Stimulated activated CD8-positive, alpha-beta memory T cell treated with anti-CD3 and anti-CD28 coated beads, Interleukin-12 subunit alpha, Interleukin-12 subunit beta, amount 100 ng/mL, for 4 hours (primary cell): ENCODE results near the gene CHN2.

Source experiments
- DNase-seq: peaks from one replicate; pipeline ENCODE4 v3.0.0-alpha.2; 2020; ENCODE audit warnings: low read depth

Gene CHN2

DNA sequence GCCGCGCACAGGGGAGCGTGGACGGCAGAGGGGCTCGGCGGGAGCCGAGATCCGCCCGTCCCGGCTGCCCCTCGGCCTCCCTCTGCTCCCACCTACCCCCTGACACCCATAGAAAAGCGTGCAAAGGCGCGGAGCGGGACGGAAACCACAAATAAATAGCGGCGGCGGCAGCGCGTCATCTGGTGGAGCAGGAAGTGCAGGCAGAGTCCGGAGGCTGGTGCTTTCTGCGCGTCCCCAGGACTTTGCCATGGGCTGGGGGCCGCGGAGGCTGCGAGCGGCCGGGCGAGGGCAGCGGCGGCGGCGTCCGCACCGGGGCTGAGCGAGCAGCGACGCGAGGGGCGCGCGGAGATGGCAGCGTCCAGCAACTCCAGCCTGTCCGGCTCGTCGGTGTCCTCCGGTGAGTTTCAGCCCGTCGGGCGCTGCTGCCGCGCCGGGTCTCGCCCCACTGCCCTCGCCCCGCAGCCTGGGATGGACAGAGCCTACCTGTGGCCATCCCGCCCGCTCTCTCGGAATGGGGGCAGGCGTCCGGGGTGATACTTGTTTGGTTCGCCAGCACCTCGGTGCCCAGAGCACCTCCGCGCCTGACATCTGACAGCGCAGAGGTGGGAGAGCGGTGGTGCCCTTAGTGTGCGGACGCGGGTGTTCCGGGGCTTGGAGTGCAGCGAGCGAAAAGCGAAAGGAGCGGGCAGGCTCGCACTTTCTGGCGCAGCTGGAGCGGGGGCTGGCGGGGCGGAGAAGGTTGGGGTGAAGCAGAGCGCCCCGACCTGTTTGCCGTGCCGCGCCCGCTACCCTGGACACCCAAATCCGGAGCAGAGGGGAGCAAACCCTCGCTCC is at the start of gene CHN2:
CHN2 (plus strand) TSS at position 182 of the 834 bp plus-strand sequence.
- DNase-seq, result peak; percentile 49

DNA sequence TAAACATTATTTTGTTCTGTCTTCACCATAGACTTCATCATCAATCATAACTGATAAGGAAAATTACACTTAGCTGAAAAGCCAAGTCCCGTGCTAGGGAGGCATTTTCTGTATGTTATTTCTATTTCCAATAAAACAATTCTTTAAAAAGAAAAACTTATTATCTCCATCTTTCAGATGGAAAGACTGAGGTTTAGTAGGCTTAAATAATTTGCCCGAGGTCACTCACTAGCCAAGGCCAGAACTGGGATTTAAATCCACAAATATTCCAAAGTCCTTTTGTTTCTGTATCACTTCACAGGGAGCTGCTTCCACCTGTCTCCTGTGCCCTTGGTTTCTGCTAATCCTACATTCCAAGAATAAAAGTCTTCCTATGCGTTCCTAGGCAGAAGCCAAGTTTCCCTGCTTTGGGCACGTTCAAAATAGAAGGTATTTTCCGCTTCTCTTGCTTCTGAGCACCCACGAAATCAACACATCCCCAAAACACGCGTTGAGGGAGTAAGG is 49.0 kb upstream of the CHN2 start:
- DNase-seq, result no peak

DNA sequence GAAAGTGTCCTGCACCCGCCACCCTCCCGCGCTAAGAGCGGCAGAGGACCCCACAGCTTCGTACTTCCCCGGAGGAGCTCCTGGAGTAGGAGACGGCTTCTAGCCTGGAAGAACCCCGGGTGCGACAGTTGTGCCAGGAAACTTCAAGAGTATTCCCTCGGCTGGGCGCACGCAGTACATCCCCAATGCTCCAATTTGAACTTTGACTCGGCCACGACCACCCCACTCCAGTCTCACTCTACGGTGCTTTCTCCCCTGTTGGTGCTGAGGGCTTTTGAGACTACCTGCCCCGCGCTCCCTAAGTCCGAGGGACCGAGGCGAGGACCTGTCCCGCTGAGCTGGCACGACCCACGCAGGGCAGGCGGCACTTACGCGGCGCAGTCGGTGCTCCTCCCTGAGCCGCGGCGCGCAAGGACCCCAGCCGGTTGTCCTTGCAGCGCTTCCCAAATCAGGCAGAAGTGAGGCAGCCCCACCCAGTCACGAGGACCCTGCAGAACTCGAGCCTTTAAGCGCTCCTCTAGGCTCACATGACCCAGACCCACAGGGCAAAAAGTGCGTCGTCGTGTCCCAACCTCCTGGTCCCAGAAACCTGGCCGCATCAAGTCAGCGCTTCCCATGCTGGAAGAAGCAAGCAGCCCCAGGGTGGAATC is 48.4 kb upstream of the CHN2 start, which contains the start of gene CPVL:
CPVL (minus strand) TSS at position 481 of the 650 bp plus-strand sequence. CDS start 25,476 bp downstream, outside the sequence.
- no peak for DNase-seq

DNA sequence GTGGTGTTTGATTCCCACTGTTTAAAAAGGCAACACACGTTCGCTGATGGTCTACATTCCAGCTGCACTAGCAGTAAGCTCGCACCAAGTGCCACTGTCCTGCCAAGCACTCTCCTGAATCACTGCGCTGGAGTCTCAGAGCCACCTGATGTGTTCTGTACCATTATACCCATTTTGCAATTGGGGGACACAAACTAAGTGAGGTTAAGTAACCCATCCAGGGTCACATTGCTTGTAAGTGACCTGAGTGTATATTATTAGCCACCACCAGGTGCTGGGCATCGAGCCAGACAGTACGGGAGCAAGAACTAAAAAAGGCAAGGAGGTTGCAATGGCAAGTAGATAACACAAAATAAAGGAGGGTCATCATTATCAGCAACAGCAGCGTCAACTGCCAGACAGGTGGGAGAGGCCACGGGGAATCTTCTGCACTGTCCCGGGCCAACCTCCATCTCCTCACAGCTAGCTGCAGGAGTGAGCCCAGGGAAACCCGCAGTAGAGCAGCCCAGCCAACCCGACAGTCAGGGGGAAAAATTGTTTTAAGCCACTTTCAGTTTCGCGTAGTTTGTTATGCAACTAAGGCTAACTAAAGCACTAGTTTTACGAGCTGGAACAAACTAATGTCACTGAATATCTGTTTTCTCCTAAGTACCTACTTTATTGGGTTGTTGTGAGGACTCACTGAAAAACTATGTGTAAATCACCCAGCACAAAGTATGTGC is 47.5 kb upstream of the CHN2 start:
- no peak for DNase-seq

DNA sequence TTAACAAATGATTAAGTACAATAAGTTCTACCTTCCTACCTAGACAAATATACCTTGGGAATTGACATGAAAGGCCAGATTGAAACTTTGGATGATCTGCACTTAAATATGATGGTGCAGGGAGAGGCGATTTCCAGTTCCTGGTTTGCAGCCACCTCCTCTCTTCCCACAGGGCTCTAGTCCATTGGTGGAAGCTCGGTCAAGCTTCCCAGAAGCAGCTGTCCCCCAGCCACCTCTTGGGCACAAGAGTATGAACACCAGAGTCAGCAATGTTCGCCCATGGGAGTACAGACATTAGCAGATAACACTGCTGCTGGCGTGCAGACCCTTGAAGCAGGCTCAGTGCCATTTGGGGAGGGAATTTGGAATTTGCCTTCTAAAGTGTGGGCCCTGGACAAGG is 46.8 kb upstream of the CHN2 start:
- no peak for DNase-seq

DNA sequence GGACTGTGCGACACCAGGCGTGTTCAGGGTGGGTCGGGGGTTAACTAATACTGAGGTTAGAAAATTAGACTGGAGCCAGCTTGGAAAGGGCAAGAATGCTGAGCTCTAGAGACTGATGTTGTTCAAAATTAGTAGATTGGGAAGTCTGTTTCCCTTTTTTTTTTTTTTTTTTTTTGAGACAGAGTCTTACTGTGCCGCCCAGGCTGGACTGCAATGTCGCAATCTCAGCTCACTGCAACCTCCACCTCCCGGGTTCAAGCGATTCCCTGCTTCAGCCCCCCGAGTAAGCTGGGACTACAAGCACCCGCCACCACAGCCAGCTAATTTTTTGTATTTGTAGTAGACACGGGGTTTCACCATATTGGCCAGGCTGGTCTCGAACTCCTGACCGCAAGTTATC is 45.5 kb upstream of the CHN2 start:
- DNase-seq, result no peak

DNA sequence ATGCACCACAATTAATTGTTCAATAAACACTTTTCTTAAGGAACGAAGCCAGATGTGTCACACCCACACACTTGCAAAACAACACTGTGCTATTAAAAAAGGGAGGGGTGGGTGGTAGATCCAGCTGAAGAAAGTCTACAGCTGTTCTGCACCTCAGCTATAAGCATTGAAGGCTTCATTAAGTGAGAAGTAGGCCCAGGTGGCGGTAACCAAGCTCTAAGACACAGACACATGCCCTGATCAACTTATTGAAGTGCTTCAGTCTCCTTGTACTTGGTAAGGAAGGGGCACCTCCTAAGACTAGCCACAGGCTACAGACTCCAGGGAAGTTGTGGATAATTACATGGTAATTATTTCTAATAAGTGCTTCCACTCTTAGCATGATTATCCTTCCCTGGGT is 43.7 kb upstream of the CHN2 start:
- DNase-seq, result no peak

DNA sequence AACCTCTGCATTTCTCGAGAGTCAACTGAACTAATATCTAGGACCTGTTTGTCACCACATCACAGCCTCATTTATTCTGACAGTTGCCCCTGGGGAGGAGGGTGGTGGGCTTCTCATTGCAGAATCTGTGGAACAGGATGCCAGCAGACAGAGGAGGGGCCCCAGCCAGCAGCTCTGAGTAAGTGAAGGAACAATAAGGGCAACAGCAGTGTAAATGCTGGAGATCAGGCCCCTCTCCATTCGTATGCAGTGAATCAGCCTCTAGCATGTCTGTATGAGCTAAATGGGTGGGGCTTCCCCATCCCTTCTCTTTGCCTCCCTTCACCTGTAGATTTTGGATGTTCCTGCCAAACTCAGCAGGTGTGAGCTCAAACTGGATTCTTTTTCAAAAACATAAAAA is 40.5 kb upstream of the CHN2 start:
- no peak for DNase-seq

DNA sequence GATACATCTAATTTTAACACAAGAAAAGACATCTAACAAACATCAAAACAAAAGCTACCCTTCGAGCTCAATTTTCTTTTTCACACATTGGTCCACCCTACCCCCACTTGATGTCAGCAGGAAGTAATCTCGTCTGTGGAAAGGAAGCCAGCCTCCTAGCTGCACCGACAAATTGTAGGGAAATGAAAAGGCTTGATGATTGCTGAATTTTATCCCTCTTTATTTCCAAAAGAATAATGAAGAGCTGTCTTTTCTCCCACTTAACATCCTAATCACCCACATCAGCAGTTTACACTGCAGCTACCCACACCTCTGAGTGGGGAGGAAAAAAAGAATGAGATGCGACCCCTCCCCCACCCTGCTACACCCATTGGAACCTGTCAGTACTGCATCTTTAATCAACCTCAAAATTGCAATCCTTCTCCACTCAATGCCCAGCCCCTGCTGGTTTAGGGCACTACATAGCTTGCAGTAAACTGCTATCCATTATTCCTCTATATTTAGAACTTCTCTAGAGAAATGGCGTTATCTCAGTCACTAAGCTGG is 37.6 kb upstream of the CHN2 start:
- DNase-seq, result no peak

DNA sequence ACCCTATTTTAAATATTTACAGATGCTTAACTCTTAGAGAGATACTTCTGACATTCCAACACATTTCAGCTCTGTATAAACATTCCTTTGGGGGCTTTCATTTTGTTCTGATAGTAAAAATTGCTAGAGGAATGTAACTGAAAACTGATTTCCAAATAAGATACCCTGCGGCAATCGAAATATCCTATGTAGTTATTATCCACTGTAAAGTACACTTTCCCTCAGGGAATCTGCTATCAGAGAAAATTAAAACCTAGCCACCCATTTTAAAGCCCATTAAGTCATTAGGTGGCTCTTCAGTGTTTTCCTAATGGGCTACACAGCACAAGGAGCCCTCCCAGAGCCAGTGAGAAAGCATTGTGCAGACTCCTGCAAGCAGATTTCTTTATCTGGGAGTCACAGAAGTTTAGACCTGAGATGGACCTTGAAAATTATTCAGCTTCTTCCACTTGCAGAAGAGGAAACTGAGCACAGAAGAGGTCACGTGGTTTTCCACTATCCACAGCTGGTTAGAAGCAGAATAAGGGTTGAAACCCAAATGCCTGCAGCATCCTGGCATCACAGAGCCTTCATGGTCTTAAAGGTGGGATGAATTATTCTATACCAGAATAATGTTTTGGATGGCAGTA is 35.7 kb upstream of the CHN2 start:
- DNase-seq, result no peak

DNA sequence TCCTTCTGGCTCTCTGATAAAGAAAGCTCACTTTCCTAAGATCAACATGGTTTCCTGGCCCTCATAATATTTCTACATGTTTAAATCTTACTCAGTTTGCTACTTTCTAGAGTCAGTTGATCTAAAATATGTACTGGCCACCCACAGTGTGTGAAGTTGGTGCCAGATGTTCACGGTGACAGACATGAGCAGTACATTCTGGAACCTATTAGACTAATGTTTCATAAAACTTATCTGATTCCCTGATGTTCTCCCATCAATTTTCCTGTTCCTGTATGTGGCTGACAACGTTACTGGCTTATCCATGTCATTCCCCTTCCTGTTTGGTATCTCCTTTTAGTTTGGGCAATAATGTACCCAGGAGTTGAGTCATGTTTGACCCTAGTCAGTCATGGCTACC is 34.5 kb upstream of the CHN2 start:
- no peak for DNase-seq

DNA sequence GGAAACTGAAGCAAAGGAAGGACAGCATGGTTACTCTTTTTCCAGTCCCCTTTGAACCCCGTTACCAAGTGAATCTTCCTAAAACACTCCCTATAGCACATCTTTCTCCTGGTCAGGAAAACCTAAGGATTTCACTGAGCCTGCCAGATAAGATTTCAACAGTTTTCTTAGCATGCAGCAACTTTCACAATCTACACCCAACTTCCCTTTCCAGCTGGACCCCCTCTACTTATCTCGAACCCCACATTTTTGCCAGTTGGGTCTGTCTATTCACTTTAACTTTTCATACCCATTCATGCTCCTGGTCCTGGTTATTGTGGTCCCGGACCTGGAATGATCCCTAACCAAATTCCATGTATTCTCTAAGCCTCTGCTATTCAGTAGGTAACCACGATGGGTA is 33.3 kb upstream of the CHN2 start:
- no peak for DNase-seq

DNA sequence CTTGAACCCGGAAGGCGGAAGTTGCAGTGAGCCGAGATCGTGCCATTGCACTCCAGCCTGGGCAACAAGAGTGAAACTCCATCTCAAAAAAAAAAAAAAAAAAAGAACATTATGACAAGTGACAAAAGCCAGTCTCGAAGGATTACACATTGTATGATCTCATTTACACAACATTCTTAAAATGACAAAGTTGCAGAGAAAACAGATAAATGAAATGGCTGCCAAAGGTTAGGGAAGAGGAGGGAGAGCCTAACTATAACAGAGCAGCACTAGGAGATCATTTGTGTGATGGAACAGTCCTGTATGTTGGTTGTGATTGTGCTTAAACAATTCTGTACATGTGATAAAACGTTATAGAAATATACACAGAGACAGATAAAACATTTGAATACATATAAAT is 32.0 kb upstream of the CHN2 start:
- DNase-seq, result no peak

DNA sequence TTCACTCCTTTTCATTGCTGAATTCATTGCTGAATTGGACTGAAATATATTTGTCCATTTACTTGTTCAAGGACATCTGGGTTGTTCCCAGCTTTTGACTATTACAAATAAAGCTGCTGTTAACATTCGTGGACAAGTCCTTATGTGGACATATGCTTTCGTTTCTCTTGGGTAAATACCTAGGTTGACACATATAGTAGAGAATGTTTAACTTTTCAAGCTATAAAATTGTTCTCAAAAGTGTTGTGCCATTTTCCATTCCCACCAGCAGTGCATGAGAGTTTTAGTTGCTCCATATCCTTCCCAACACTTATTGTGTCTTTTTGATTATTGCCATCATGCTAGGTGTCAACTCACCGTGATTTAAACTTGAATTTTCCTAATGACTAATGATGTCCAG is 30.7 kb upstream of the CHN2 start:
- DNase-seq, result no peak

DNA sequence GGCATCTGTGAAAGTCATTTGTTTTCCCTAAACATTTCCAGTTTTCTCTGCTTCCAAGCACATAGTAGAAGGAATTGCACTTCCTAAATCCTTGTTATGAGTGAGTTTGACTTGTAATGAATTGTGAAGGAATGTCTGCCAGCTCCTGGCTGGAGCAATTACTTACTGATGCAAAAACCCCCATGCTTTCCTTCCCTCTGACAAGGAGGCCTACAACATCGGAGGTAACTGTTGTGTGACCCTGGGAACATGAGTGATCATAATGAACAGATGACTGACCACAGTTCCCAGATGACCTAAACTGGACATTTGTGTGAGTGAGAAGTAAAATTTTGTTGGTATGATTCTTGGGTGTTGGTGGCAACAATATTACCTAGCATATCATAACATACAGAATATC is 26.9 kb upstream of the CHN2 start:
- no peak for DNase-seq

DNA sequence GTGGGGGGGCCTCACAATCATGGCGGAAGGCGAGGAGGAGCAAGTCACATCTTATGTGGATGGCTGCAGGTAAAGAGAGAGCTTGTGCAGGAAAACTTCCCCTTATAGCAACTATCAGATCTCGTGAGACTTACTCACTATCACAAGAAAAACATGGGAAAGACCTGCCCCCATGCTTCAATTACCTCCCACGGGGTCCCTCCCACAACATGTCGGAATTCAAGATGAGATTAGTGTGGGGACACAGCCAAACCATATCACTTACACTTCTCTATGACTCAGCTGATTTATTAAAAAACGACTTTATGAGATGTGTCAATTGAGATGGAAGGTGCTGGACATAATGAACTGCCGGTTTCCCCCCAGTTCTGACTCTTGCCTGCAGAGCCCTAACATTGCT is 23.8 kb upstream of the CHN2 start:
- no peak for DNase-seq

DNA sequence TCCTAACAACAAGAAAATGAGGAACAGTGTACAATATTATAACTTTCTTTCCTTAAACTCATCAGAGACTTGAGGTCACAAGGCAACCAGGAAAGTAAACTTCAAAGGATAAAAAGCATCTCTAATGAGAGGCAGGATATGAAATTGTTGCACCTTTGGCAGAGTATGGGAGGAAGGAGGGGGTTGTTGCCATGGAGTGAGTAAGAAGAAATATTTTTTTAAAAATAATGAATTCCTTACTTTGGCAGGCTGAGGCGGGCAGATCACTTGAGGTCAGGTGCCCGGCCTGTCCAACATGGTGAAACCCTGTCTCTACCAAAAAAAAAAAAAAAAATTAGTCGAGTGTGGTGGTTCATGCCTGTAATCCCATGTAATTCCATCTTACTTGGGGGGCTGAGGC is 21.1 kb upstream of the CHN2 start:
- DNase-seq, result no peak

DNA sequence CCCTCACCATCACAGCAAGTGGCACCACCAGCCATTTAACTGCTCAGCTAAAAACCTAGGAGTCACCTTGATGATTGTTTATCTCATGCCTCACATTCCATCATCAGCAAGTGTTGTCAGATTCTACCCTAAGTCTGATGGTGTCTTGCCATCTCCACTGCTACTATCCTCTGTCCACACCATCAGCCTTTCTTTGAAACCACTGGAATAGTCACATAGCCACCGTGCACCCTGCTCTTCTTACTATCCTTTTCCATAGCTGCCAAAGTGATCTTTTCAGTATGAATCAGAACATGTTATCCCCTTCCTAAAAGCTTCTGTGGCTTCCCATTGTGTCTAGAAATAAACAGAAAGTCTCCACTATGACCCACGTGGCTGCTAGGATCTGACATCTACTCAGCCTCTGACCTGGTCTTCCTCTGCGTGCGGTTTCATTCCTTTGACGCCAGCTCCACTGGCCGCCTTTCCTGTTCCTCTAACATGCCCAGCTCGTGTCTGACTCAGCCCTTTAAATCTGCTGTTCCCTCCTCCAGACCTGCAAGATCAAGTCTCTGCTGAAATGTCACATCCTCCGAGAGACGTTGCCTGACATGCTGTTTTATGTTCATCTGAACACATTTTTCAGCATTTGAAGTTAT is 16.5 kb upstream of the CHN2 start:
- DNase-seq, result no peak

DNA sequence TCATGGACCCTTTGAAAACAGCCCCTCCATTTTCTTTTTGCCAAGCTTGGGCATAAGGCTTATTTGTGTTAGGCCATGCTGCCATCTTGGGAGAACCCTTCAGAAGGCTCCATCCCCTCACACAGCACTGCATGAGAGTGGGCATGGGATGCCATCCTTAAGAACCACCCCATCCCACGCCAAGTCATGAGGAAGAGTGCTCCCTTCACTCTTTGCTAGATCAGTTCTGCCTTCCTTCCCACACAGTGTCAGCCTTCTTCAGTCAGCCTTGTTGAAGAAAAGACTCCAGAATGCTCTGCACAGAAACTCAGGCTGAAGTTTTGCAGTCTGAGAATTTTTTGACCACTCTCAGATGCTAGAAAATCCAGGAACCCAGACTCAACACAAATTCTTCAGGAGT is 15.5 kb upstream of the CHN2 start:
- no peak for DNase-seq

DNA sequence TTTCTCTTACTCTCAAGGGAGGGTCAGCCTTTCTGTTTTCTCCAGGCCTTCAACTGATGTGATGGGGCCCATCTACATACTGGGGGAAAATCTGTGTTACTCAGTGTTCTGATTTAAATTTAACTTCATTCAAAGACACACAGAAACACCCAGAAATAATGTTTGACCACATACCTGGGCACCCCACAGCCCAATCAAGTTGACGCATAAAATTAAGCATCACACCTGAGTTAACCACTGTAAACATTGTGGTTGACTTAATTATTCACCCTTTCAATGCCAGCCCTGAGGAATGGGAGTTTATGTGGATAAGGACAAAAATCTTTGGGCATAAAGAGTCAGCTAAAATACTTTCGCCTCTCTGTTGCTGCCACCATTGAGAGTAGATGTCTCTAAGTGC is 10.0 kb upstream of the CHN2 start:
- no peak for DNase-seq

DNA sequence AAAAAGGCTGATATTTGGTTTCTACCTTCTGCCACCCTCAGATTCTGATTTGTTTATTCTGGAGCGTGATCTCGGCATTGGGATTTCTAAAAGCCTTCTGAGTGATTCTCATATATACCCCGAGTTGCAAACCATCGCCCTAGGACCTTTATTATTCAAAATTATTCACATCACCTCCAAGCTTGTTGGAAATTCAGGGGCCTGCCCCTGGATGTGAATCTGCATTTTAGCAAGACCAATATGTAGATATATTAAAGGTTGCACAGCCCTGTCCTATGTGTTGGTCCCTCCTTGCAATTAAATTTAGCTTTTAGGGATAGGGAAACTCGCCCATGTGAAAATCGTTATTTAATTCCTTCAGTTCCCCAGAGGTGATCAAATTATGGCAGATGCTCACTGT is 9.0 kb upstream of the CHN2 start:
- no peak for DNase-seq
